Measurements from ENCODE around the gene OR5A2.

GRCh38 chr11:59436169-59436568, 10.0 kb upstream of the OR5A2 start, which contains the start of gene OR5A1:
- TF ChIP-seq EZH2phosphoT487 (IDR thresholded peaks at IDR 0.05; ENCODE audit: insufficient read depth, low read depth) (no peak), EZH2 (IDR thresholded peaks at IDR 0.05; ENCODE audit: insufficient read depth, poor library complexity, severe bottlenecking) (no peak)

Measured in GM23248 (cell line).